Activated T-cell treated with anti-CD3 and anti-CD28 coated beads, Interleukin-2, amount 50 U/mL, for 4 hours (primary cell): ENCODE data around the gene GLOD5. TPM values are rescaled to one million over a fixed set of nuclear protein-coding genes. Genes with fewer than 3 reads are reported as not detected.

Source experiments
- ATAC-seq, 2 donors: fragments of 200-7000 bp; cut with Tn5 transposase; one replicate each; pipeline ENCODE4 v1.10.0; 2021
- DNase-seq: peaks from one replicate; pipeline ENCODE4 v3.0.0-alpha.2; 2020
- H3K27me3 Mint-ChIP-seq: one replicate; pipeline ENCODE4 v1.8.0; 2021; ENCODE audit warnings: low read depth, mixed read lengths
- H3K36me3 Mint-ChIP-seq: one replicate; pipeline ENCODE4 v1.8.0; 2022; ENCODE audit warnings: mixed read lengths; ENCODE audit not compliant: insufficient read depth
- H3K4me1 Mint-ChIP-seq: one replicate; pipeline ENCODE4 v1.8.0; 2021; ENCODE audit warnings: low read depth, mixed read lengths
- H3K4me3 Mint-ChIP-seq: one replicate; pipeline ENCODE4 v1.8.0; 2021; ENCODE audit warnings: mild to moderate bottlenecking, moderate library complexity, mixed read lengths
- H3K9me3 Mint-ChIP-seq: one replicate; pipeline ENCODE4 v1.8.0; 2021; ENCODE audit warnings: mixed read lengths
- total RNA-seq, 3 donors: library from RNA; stranded (reverse); gene quantifications; one replicate each; pipeline ENCODE4 v1.2.1, GENCODE V29; 2021

GLOD5 gene
- not detected for total RNA-seq

DNA sequence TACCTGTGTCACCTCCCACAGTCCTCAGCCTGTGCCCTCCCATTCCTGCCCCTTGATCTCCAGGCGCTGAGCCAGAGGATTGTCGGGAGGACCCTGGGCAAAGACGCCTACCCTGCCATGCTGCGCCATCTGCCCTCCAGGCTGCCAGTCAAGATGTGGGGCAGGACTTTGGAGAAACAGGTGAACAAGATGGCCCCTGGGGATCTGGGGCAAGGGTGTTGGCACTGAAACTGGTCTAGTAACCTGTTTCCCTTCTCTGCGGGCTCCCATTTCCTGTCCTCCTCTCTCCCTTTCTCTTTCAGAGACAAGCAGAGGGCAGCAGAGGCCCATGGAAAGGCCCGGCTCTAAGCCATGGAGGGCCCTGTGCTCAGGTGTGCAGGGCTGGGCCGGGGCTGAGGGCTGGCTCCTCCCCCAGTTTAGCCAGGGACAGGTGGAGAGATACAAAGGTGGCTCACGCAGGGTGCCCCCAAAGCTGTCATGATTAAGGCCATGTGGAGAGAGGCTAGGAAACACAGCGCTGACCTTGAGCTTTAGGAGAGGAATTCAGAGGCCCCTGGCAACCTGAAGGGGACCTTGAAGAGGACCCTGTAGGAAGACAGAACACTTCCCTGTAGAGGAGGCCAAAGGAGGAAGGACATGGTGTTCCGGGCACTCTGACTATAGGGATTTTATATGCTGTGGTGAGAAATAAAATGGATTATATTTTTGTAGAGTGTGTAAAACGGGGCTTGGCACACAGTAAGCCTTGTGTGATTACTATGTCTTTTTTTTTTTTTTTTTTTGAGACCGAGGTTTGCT lies at the start of gene GLOD5:
TSS of gene GLOD5 (plus strand) at position 74 of the 798 bp plus-strand sequence. CDS start at position 118, 44 bp downstream.
- Mint-ChIP-seq H3K4me1 (peaks cover 3% of the 10 kb centered on the region), H3K9me3 (no peaks in the 10 kb centered on the region), H3K4me3 (no peak within 1 kb of the TSS), H3K36me3 (no peaks in the 10 kb centered on the region), H3K27me3 (no peaks in the 10 kb centered on the region)
- DNase-seq (no peak), ATAC-seq (no peak)

DNA sequence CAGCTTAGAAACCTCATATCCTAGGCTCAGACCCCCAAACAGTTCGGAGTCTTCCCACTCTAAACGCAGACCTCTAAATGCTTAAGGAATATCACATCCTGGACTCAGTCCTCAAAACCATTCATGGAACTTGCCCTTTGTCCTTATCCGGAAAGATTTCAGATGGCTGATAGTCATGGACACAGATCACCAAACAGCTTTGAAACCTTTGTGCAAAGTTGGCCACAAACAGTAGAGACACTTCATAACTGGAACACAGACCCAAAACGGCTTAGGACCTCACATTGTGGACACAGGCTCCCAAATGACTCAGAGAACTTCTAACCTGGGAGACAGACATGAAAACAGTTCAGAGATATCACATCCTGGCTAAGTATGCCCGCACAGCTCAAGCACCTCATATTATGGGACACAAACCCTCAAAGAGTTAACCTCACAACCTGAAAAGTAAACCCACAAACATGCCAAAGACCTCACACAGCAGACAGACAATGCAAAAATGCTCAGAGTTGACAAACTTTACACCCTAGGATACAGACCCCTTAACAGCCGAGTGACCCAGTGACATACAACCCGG lies 49.5 kb upstream of the GLOD5 start:
- H3K36me3 Mint-ChIP-seq = peaks cover 3% of the 10 kb centered on the region
- H3K4me1 Mint-ChIP-seq = peaks cover 69% of the 10 kb centered on the region
- ATAC-seq = no peak
- DNase-seq = no peak
- H3K4me3 Mint-ChIP-seq = no peak overlapping the region
- H3K27me3 Mint-ChIP-seq = no peaks in the 10 kb centered on the region
- H3K9me3 Mint-ChIP-seq = no peaks in the 10 kb centered on the region

DNA sequence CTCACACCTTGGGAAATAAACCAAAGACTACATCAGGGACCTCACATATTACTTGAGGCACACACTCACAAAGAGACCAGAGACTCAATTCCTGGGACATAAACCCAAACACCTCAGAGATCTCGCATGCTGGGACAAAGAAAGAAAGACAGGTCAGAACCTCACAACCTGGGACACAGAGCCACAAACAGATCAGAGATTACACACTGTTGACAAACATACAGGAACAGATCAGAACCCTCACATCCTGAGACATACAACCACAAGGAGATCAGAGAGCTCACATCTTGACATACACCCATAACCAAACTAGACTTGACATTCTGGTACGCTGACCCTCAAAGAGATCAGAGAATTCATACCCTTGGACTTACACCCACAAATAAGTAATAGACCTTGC lies 47.7 kb upstream of the GLOD5 start:
- H3K9me3 Mint-ChIP-seq = no peaks in the 10 kb centered on the region
- peaks cover 78% of the 10 kb centered on the region for H3K4me1 Mint-ChIP-seq
- no peak for DNase-seq
- H3K36me3 Mint-ChIP-seq = no peaks in the 10 kb centered on the region
- H3K27me3 Mint-ChIP-seq = no peaks in the 10 kb centered on the region
- no peak for ATAC-seq
- H3K4me3 Mint-ChIP-seq = peak overlapping the region; percentile 63

DNA sequence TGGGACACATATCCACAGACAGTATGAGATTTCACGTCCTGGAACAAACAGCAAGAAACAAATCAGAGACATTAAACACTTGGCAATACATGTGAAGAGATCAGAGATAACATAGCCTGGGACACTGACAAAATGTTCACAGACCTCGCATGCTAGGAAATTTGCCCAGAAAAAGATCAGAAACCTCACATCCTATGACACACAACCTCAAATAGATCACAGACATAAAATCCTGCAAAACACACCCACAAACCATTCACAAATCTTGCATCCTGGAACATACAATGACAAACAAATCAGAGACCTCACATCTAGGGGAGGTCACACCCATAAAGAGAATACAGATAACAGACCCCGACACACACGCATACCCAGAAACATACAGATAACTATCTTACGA lies 47.0 kb upstream of the GLOD5 start:
- no peaks in the 10 kb centered on the region for H3K9me3 Mint-ChIP-seq
- no peaks in the 10 kb centered on the region for H3K27me3 Mint-ChIP-seq
- DNase-seq (no peak), ATAC-seq (peak; percentile 22 to 50)
- H3K4me1 Mint-ChIP-seq = peaks cover 82% of the 10 kb centered on the region
- H3K36me3 Mint-ChIP-seq = no peaks in the 10 kb centered on the region
- peak overlapping the region; percentile 63 for H3K4me3 Mint-ChIP-seq

DNA sequence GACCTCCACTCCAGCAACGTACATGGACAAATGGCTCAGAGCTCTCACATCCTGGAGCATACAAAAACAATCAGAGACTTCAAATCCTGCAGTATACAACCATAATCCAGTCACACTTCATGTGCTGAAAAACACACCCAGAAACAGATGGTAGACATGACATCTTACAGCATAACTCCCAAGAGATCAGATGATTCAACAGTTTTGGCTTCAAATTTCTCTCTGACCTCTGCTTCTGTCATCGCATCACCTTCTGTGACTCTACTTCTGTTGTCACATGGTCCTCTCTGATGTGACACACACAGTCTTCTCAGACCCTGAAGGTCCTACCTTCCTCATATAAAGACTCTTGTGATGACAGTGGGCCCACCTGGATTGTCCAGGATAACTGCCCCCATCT lies 46.5 kb upstream of the GLOD5 start:
- DNase-seq (no peak), ATAC-seq (peak; percentile 20 to 45)
- no peaks in the 10 kb centered on the region for H3K27me3 Mint-ChIP-seq
- peak overlapping the region; percentile 63 for H3K4me3 Mint-ChIP-seq
- no peaks in the 10 kb centered on the region for H3K9me3 Mint-ChIP-seq
- H3K4me1 Mint-ChIP-seq = peaks cover 82% of the 10 kb centered on the region
- no peaks in the 10 kb centered on the region for H3K36me3 Mint-ChIP-seq

DNA sequence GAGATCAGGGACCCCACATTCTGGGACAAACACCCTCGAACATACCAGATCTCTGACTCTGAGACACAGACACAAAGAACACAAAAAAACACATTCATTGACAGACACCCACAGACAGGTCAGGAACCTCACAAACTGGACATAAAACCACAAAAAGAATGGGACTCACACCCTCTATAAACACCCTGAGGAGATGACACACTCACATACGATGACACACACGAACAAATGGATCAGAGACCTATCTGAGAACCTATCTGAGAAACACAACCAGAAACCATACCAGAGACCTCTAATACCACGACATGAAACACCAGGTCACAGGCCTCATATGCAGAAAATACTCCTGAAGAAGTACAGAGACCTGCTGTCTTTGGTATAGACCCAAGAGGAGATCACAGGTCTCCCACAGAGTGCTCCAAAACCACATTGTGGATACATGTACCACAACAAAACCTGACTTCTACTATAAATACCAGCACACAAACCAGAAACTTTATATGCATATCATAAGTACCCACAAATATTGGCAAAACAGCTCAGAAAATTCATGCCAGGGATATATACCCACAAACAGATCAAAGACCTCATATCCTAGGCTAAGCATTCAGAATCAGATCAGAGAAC lies 45.6 kb upstream of the GLOD5 start:
- DNase-seq (no peak), ATAC-seq (peak in 1 of 2 donors; percentile 29)
- Mint-ChIP-seq H3K4me3 (no peak overlapping the region), H3K9me3 (no peaks in the 10 kb centered on the region), H3K4me1 (peaks cover 74% of the 10 kb centered on the region), H3K36me3 (no peaks in the 10 kb centered on the region), H3K27me3 (no peaks in the 10 kb centered on the region)

DNA sequence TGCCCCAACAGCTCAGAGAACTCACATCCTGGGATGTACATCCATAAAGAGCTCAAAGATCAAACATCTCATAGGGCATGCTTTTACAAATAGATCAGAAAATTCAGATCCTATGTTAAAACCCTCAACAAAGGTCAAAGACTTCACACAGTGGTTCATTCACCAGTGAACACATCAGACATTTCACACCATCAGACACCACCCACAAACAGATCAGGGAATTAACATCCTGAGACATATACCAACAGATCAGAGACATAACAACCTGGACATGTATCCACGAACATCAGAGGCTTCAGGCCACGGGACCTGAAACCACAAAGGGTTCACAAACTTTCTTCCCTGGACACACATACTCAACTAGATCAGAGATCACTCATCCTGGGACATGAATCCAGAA lies 41.6 kb upstream of the GLOD5 start:
- H3K9me3 Mint-ChIP-seq = no peaks in the 10 kb centered on the region
- peaks cover 38% of the 10 kb centered on the region for H3K4me1 Mint-ChIP-seq
- no peak overlapping the region for H3K4me3 Mint-ChIP-seq
- H3K36me3 Mint-ChIP-seq = no peaks in the 10 kb centered on the region
- ATAC-seq = no peak
- DNase-seq = no peak
- no peaks in the 10 kb centered on the region for H3K27me3 Mint-ChIP-seq

DNA sequence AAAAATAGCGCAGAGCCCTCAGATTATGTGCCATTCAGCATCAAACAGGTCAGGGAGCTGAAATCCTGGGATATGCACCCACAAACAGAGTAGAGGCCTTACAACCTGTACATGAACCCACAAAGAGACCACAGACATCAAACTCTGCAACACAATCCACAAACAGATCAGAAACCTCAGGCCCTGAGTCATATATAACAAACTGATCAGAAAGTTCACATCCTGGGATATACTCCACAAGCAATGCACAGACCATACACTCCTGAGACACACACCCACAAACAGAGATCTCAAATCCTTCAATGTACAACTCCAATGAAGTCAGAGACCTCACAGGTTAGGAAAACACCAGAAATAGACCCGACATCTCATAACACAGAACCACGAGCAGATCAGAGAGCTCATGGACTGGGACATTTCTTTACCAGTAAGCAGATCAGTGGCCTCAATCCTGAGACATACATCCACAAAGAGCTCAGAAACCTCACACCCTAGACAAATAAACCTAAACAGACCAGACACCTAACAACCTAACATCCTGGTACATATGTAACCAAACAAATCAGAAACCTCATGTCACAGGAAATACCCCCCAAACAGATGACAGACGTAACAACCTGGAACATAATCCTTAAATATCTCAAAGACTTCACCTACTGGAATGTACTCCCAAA lies 40.8 kb upstream of the GLOD5 start:
- H3K4me3 Mint-ChIP-seq = no peak overlapping the region
- H3K27me3 Mint-ChIP-seq = no peaks in the 10 kb centered on the region
- H3K4me1 Mint-ChIP-seq = peaks cover 36% of the 10 kb centered on the region
- no peaks in the 10 kb centered on the region for H3K9me3 Mint-ChIP-seq
- DNase-seq (no peak), ATAC-seq (peak; percentile 34 to 52)
- H3K36me3 Mint-ChIP-seq = no peaks in the 10 kb centered on the region

DNA sequence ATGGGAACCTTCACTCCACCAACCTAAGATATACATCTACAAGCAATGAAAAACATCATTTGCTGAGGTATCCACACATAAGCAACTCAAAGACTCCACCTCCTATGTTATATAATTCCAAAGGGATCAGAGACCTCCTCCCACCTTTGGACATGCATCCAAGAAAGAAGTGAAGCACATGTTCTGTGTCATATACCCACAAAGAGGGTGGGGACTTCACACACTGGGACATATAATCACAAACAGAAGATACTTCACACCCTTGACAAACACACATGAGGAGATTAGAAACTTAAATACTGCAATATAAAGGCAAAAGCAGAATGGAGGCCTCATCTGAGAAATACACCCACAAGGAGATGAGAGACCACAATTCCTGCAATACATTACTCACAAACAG lies 39.6 kb upstream of the GLOD5 start:
- no peaks in the 10 kb centered on the region for H3K36me3 Mint-ChIP-seq
- ATAC-seq = peak in 1 of 2 donors; percentile 49
- H3K27me3 Mint-ChIP-seq = no peaks in the 10 kb centered on the region

DNA sequence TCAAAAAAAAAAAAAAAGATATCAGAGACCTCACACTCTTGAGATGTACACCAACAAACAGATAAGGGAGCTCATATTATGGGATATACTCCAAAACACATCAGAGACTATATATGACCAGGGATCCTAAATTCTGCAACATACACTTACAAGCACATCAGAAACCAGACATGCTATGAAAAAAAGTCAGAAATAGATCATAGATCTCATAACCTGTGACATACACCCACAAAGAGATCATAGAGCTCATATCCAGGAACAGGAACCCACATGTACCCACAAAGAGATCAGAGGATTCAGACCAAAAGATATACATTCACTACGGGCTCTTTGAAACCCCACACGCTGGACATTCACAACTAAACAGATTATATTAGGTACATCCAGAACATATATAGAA lies 35.0 kb upstream of the GLOD5 start:
- Mint-ChIP-seq H3K36me3 (peaks cover 2% of the 10 kb centered on the region), H3K4me3 (no peak overlapping the region), H3K4me1 (peaks cover 40% of the 10 kb centered on the region), H3K27me3 (no peaks in the 10 kb centered on the region), H3K9me3 (peaks cover 12% of the 10 kb centered on the region)
- DNase-seq (no peak), ATAC-seq (no peak)

More for the DNA sequence above, 39.6 kb upstream of the GLOD5 start:
- DNase-seq = no peak
- Mint-ChIP-seq H3K9me3 (no peaks in the 10 kb centered on the region), H3K4me1 (peaks cover 38% of the 10 kb centered on the region), H3K4me3 (no peak overlapping the region)

DNA sequence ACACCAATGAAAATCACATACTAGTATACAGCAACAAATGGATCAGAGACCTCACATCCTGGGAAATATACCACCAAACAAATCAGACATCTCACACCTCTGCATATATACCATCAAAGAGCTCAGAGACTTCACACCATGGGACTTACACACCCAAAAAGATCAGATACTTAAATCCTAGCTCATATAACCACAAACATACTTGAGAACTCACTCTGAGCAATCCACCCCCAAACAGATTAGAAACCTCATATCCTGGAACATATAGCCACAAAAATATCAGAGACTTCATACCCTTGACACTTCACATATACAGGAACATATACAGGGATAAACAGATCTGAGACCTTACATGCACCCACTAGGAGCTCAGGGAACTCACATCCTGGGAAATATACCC lies 32.9 kb upstream of the GLOD5 start:
- Mint-ChIP-seq H3K36me3 (peaks cover 2% of the 10 kb centered on the region), H3K4me1 (peaks cover 40% of the 10 kb centered on the region), H3K27me3 (no peaks in the 10 kb centered on the region), H3K9me3 (peaks cover 12% of the 10 kb centered on the region), H3K4me3 (no peak overlapping the region)
- DNase-seq (no peak), ATAC-seq (no peak)

DNA sequence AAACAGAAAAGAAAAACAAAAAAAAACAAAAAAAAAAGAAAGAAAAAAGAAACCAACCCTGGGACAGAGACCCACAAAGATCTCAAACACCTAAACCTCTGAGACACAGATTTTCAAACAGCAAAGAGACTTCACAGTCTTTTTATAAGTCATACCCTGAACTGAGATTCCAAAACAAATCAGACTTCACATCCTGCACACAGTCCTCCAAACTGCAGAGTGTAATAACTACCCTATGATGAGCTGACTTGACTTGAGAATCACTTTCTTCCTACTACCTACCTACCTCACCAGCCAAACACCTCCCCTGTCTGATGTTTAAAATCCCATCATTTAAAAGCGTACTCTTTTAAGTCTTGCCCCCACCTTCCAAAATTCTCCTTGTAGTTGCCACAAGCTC lies 25.2 kb upstream of the GLOD5 start:
- peak; percentile 15 to 23 for ATAC-seq

DNA sequence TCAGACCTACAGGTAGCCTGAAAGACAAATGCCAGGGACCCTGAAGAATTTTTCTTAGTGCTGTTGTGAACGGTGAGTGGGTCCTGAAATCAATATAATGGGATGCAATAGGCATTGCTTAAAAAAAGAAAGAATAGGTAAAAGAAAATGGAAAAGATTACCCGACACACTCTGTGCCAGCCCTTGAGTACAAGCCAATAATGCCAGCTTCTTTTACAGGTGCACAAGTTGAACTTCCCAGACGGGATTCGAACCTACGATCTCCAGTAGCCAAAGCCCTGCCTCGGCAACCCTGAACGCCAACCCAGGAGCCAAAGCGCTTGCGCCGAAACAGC lies 24.7 kb upstream of the GLOD5 start:
- no peak for ATAC-seq
- Mint-ChIP-seq H3K4me1 (peaks cover 15% of the 10 kb centered on the region), H3K4me3 (peak overlapping the region; percentile 93), H3K9me3 (no peaks in the 10 kb centered on the region), H3K36me3 (no peaks in the 10 kb centered on the region), H3K27me3 (no peaks in the 10 kb centered on the region)
- DNase-seq = no peak

More for the DNA sequence above, 25.2 kb upstream of the GLOD5 start:
- Mint-ChIP-seq H3K36me3 (no peaks in the 10 kb centered on the region), H3K4me1 (peaks cover 15% of the 10 kb centered on the region), H3K9me3 (no peaks in the 10 kb centered on the region), H3K4me3 (peak overlapping the region; percentile 43), H3K27me3 (no peaks in the 10 kb centered on the region)
- DNase-seq = no peak

DNA sequence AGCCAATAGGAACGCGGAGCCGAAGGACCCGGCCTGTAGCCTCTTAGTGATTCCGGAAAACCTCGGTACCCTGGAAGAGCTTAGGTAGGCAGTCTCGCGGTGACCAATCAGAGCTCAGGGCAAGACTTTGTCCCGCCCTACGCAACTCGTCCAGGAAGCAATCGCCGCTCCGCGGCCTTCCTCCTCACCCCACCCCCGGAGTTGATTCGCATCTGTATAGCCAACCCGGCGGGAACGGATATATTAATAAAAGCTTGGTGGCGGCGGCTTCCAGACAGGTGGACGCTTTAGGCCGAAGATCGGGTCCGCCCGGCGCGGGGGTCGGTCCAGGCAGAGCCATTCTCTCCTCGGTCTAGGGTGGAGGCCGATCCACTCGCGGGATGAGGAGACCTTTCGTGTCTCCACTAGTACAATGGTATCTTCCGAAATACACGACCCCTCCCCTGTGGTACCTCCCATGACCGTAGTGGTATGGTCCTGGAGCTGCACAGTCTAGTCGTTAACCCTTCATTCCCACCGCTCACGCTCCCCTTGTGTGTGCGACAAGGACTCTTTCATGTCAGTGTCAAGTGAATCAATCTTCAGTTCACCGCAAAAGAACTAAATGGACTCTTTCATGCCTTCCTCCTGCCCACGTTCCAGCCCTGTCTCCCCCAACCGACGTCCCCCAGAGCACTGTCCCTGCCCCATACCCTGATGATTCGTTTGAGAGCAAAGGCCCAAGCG lies 24.2 kb upstream of the GLOD5 start:
- no peaks in the 10 kb centered on the region for H3K36me3 Mint-ChIP-seq
- peaks cover 15% of the 10 kb centered on the region for H3K4me1 Mint-ChIP-seq
- peak; percentile 96 to 99 for ATAC-seq
- H3K4me3 Mint-ChIP-seq = peak overlapping the region; percentile 93
- H3K9me3 Mint-ChIP-seq = no peaks in the 10 kb centered on the region
- DNase-seq = peak; percentile 80
- no peaks in the 10 kb centered on the region for H3K27me3 Mint-ChIP-seq
